ENCODE measurements around the gene KSR1. TPM values are rescaled to one million over a fixed set of nuclear protein-coding genes. Genes with fewer than 3 reads are reported as not detected.
"Not testable (repeated sequence)": the region's sequence is repeated elsewhere in the genome, so short reads cannot be mapped to it uniquely, and the experiment has no call there.

KSR1 gene
- total RNA-seq, 1 experiment from 2014 or later: 7.8 TPM

GRCh38 chr17:27493088-27493487, 36.8 kb downstream of the KSR1 start:
- no peak for DNase-seq (ENCODE audit: low spot score)

GRCh38 chr17:27494192-27495091, 38.2 kb downstream of the KSR1 start:
- DNase-seq (ENCODE audit: low spot score): peak; percentile 84

GRCh38 chr17:27495460-27495859, 39.2 kb downstream of the KSR1 start:
- no peak for DNase-seq (ENCODE audit: low spot score)

- DNase-seq (ENCODE audit: low spot score): no peak
Observed at GRCh38 chr17:27496005-27496404, 39.8 kb downstream of the KSR1 start.

GRCh38 chr17:27496437-27496943, 40.2 kb downstream of the KSR1 start:
- DNase-seq (ENCODE audit: low spot score): no peak

- no peak for DNase-seq (ENCODE audit: low spot score)
Observed at GRCh38 chr17:27496971-27497370, 40.7 kb downstream of the KSR1 start.

- no peak for DNase-seq (ENCODE audit: low spot score)
Observed at GRCh38 chr17:27497696-27498095, 41.4 kb downstream of the KSR1 start.

- DNase-seq (ENCODE audit: low spot score): no peak
Observed at GRCh38 chr17:27498615-27499309, 42.5 kb downstream of the KSR1 start.

- no peak for DNase-seq (ENCODE audit: low spot score)
Observed at GRCh38 chr17:27499451-27500265, 43.4 kb downstream of the KSR1 start.

GRCh38 chr17:27501338-27501737, 45.1 kb downstream of the KSR1 start:
- DNase-seq (ENCODE audit: low spot score): not testable (repeated sequence)

- no peak for DNase-seq (ENCODE audit: low spot score)
Observed at GRCh38 chr17:27502526-27503324, 46.5 kb downstream of the KSR1 start.

GRCh38 chr17:27503611-27504010, 47.4 kb downstream of the KSR1 start:
- DNase-seq (ENCODE audit: low spot score): no peak

- peak; percentile 9 for DNase-seq (ENCODE audit: low spot score)
Observed at GRCh38 chr17:27504188-27504995, 48.1 kb downstream of the KSR1 start.

GRCh38 chr17:27506348-27507218, 50.3 kb downstream of the KSR1 start:
- DNase-seq (ENCODE audit: low spot score): no peak

- DNase-seq (ENCODE audit: low spot score): no peak
Observed at GRCh38 chr17:27511168-27511883, 55.1 kb downstream of the KSR1 start.

GRCh38 chr17:27512031-27512430, 55.8 kb downstream of the KSR1 start:
- no peak for DNase-seq (ENCODE audit: low spot score)

GRCh38 chr17:27512511-27513346, 56.5 kb downstream of the KSR1 start:
- DNase-seq (ENCODE audit: low spot score): no peak
